GM21423 (cell line): Measurements from ENCODE around the gene CRIP3.

ENCODE experiments used
- ATAC-seq: cut with Tn5 transposase; IDR thresholded peaks from one replicate; pipeline ENCODE4 v1.9.1; 2021; ENCODE audit warnings: mild to moderate bottlenecking, moderate library complexity; ENCODE audit not compliant: unreplicated experiment

The CRIP3 gene

DNA sequence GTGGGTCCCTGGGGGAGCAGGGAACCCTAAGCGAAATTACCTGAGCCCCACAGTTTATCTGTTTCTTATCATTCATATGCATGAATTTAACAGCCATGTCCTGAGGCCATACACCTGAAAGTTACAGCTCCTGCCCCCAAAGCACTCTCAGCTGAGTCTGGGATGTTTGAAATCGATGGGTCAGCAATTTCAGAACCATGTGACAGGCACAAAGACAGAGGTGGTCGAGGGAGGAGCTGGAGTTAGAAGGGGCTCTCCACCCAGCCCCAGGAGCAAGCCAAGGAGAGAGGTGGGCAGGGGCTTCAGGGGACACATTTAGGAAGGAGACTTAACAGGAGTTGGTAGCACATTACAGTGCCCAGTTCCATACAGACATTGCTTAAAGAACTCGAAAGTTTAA lies 50.4 kb downstream of the CRIP3 start:
- ATAC-seq = no peak

- no peak for ATAC-seq
Observed at GRCh38 chr6:43257367-43258145, 51.1 kb downstream of the CRIP3 start.

GRCh38 chr6:43256670-43257366 lies 51.8 kb downstream of the CRIP3 start:
- ATAC-seq = no peak
